HPDE6-E6E7 (cell line): ENCODE results near the gene BUD13.
"Not testable (repeated sequence)": the region's sequence is repeated elsewhere in the genome, so short reads cannot be mapped to it uniquely, and the experiment has no call there.

Source experiments
- DNase-seq: peaks from one replicate; pipeline ENCODE4 v3.0.0; 2011; ENCODE audit warnings: missing footprints; ENCODE audit errors: extremely low spot score

Gene BUD13, protein sequence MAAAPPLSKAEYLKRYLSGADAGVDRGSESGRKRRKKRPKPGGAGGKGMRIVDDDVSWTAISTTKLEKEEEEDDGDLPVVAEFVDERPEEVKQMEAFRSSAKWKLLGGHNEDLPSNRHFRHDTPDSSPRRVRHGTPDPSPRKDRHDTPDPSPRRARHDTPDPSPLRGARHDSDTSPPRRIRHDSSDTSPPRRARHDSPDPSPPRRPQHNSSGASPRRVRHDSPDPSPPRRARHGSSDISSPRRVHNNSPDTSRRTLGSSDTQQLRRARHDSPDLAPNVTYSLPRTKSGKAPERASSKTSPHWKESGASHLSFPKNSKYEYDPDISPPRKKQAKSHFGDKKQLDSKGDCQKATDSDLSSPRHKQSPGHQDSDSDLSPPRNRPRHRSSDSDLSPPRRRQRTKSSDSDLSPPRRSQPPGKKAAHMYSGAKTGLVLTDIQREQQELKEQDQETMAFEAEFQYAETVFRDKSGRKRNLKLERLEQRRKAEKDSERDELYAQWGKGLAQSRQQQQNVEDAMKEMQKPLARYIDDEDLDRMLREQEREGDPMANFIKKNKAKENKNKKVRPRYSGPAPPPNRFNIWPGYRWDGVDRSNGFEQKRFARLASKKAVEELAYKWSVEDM

DNA sequence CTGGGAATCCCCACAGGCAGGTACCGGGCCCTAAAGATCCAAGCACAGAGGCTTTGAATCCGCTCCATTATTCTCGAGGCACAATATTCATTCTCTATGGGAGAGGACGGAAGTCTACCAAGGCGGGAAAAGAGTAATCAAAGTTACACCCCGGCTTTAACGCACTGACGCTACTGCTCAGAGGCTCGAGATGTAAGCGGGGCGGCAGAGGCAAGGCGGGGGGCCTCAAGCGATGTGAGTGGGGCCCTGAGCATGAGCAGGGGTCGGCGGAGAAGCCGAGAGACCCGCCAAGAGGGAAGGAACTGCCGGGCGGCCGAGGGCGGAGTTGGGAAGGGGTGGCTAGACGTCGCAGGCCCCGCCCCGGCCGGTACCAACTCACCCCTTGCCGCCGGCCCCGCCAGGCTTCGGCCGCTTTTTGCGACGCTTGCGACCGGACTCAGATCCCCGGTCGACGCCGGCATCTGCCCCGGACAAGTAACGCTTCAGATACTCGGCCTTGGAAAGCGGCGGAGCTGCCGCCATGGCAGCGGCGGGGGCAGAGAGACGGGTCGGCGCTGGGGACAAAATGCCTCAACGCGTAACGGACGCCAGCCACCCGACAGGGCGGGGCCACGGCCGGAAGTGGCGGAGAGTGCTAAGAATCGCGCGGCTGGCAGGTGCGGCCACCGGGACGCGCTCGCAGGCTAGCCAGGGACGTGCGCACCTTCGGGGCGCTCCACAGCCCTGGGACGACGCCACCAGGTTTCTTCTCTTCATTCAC lies at the start of gene BUD13:
TSS of gene BUD13 (minus strand) at position 545 of the 760 bp plus-strand sequence. CDS start at position 522, 23 bp downstream.
- peak; percentile 79 for DNase-seq

- DNase-seq, result no peak
These were observed 49.8 kb upstream of the BUD13 start for GRCh38 chr11:116822575-116822974.

- no peak for DNase-seq
These were observed 48.5 kb upstream of the BUD13 start for GRCh38 chr11:116821050-116821918.

- no peak for DNase-seq
These were observed 46.3 kb upstream of the BUD13 start for GRCh38 chr11:116819049-116819448.

DNA sequence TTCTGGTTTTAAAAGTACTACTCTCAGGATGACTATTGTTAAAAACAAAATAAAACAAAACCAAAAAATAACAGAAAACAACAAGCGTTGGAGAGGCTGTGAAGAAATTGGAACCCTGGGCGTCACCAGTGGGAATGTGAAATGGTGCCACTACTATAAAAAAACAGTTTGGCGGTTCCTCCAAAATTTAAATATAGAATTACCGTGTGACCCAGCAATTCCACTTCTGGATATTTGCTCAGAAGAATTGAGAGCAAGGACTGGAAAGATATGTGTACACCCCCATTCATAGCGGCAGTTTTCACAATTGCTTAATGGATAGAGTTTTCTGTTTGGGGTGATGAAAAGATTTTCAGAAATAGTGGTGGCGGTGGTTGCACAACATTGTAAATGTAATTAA lies 41.7 kb upstream of the BUD13 start:
- no peak for DNase-seq

GRCh38 chr11:116813781-116814471 lies 41.1 kb upstream of the BUD13 start:
- no peak for DNase-seq

GRCh38 chr11:116813170-116813569 lies 40.4 kb upstream of the BUD13 start:
- DNase-seq, result no peak

GRCh38 chr11:116812109-116812508 lies 39.3 kb upstream of the BUD13 start:
- DNase-seq, result no peak

DNA sequence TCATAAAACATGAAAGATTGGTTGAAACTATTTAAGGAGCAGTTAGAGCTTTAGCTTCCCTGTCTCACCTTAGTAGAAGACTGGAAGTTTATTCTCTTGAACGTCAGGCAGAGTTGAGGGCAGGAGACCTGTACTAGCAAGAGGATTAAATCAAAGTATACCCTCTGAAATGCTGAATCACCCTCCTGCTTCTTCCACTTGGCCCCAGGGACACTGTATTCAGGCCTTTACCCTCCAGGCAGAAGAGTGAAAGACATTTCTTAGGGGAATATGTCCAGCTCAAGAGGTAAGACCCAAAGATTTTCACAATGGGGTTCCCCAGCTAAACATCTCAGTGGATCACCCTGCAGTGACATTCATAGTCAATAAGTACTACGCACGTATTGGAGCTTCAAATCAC lies 38.4 kb upstream of the BUD13 start:
- DNase-seq, result no peak

DNA sequence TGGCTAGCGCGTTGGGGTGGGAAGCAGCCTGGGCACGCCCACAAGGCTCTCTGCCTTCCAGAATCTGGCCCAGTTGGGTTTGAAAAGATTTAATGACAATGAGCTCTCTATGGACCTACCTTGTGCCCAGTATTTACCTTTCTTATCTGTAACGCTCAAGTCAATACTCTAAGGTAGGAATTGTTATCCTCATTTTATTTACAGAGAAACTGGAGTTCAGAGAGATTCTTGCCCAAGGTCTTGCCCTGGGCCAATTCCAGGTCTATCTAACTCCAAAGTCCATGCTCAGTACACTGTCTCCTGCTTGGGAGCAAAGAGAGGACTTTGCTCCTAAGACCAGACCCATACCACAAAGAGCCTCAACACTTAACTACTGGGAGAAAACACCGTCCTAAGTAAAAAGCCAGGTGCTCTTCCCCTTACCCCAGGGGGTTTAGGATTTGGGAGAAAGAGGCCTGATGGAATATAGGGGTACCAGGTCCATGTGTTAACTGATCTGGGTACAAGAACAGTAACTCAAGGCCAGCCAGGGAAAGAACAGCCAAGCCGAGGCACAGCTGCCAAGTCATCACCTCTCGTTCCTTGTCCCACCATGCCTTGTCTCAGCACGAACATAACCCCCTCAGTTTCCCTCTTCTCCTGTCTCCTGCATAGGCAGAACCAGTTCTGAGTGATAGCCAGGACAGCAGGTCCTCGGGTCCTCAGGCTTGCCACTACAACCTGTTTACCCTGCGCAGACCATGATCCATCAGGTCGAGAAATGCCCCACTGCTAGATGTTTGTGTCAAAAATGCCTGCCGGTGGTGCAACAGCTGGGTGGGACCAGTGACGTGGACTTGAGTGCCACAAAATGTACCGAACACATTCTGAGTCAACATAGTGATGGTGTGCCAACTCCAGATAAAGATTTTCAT lies 35.7 kb upstream of the BUD13 start:
- no peak for DNase-seq

- no peak for DNase-seq
These were observed 34.9 kb upstream of the BUD13 start for GRCh38 chr11:116807601-116808261.

DNA sequence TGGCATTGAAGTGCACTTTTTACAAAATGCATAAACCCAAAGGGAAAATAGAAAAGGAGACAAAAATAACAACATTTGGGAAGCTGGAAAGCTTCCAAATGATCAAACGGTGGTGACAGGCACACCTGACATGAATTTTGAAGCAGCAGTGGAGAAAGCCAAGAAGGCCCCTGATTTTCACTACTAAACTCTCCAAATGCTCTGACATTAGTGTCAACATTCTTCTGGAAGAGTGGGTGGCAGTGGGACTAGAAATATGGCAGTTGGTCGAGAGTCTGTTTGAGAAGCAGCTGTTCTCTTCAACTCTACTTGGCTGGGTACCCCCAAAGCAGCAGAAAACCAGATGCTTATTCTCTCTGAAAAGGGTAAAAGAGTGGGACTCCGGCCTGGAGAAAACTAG lies 31.2 kb upstream of the BUD13 start:
- DNase-seq, result no peak

GRCh38 chr11:116801662-116802061 lies 28.9 kb upstream of the BUD13 start:
- DNase-seq, result not testable (repeated sequence)

DNA sequence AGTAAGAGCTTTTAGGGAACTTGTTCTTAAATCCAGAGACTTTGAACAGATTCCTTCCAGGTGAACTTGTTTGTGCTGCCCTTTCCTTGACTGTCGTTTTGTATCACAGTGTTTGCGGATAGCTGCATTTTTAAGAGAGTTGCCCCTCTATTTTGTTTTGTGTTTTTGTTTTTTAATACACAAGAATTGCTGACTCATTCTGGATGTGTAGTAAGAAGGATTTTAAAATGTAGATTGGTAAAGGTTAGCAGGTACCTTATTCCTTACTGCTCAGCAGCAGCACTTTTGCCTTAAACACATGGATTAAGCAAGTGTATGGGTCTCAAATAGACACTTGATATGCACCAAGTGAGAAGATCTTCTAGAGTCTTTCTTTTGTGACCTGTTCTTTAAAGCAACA lies 27.8 kb upstream of the BUD13 start:
- DNase-seq, result no peak

DNA sequence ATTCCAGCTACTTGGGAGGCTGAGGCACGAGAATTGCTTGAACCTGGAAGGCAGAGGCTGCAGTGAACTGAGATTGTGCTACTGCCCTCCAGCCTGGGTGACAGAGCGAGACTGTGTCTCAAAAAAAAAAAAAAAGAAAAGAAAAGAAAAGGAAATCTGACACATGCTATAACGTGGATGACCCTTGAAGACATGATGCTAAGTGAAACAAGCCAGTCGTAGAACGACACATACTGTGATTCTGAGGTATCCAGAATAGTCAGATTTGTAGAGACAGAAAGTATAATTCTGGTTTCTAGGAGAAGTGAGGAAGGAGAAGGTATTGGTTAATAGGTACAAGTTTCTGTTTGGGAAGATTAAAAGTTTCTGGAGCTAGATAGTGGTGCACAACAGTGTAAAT lies 25.6 kb upstream of the BUD13 start:
- no peak for DNase-seq

DNA sequence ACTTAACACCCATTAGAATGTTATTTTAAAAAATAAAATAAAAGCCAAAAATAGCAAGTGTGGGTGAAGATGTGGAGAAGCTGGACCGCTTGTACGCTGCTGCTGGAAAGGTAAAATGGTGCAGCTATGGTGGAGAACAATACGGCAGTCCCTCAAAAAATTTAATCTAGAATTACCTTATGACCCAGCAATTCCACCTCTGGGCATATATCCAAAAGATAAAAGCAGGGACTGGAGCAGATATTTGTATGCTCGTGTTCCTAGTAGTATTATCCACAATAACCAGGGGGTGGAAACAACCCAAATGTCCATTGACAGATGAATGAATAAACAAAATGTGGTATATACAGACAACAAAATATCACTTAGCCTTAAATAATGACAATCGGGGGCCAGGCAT lies 25.0 kb upstream of the BUD13 start:
- no peak for DNase-seq

- DNase-seq, result no peak
These were observed 23.8 kb upstream of the BUD13 start for GRCh38 chr11:116796548-116796947.

DNA sequence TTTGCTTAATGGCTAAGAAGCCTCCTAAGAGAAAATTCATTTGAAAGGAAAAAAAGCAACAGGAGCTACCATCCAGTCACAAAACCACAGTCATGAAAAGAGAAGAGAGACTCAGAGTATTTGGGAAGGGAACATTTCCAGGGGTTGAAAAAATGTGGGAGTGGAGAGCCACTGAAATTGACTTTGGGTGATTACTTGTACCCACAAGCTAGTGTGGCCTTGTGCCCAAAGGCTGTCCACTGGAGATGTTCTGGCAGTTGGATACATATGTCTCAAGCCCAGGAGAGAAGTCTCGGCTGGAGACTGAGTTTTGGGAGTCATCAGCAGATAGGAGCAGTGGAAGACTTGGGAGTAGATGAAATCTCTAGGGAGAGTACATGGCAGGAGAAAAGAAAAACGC lies 22.1 kb upstream of the BUD13 start:
- DNase-seq, result no peak

GRCh38 chr11:116793772-116794097 lies 20.9 kb upstream of the BUD13 start:
- DNase-seq, result no peak
